Right lobe of liver (tissue), 6 donors: ENCODE results near the gene CERCAM. TPM values are rescaled to one million over a fixed set of nuclear protein-coding genes. Genes with fewer than 3 reads are reported as not detected.

Experiments
- ATAC-seq, 4 donors: fragments of 200-7000 bp; cut with Tn5 transposase; one replicate each; pipeline ENCODE4 v1.9.1; 2020; ENCODE audit warnings: mild to moderate bottlenecking in 4 of 4, moderate library complexity in 4 of 4
- DNase-seq, 3 donors: peaks; one replicate each; pipeline ENCODE4 v3.0.0-alpha.2; 2020
- H3K27ac ChIP-seq, 3 donors: fragments of 200-600 bp; one replicate each; pipeline ENCODE4 v1.8.0; 2022
- H3K27me3 ChIP-seq, 2 donors: fragments of 200-600 bp; one replicate each; pipeline ENCODE4 v1.8.0; 2022
- H3K36me3 ChIP-seq, 4 donors: fragments of 200-600 bp; sonication (generic) in 1 of 4; one replicate each; pipeline versions ENCODE4 v1.5.1 to v1.8.0; 2017 to 2022; ENCODE audit warnings: control low read depth in 1 of 4
- H3K4me1 ChIP-seq, 4 donors: fragments of 200-600 bp; sonication (generic) in 1 of 4; one replicate each; pipeline versions ENCODE4 v1.5.1 to v1.8.0; 2017 to 2022; ENCODE audit warnings: control low read depth in 1 of 4
- H3K4me3 ChIP-seq, 3 donors: fragments of 200-600 bp; one replicate each; pipeline ENCODE4 v1.8.0; 2022
- H3K9me3 ChIP-seq, 4 donors: fragments of 200-600 bp; sonication (generic) in 1 of 4; one replicate each; pipeline versions ENCODE4 v1.5.1 to v1.8.0; 2017 to 2022; ENCODE audit warnings: control low read depth in 1 of 4
- POLR2A ChIP-seq: fragments of 450-650 bp; IDR thresholded peaks from one replicate; pipeline ENCODE4 v1.6.1; 2017; ENCODE audit warnings: antibody characterized with exemption, mild to moderate bottlenecking
- intact Hi-C, 2 donors: fragments of 100-400 bp; cut with DNase I; formaldehyde crosslinking; loops; one replicate each; pipeline versions ENCODE4 v1.11.2 to v1.14.1; 2022
- microRNA counts: library from miRNA; unstranded; fragments of <30 nt; microRNA quantifications from one replicate; lab custom pipeline; 2016
- microRNA-seq, 2 donors: library from miRNA; unstranded; fragments of <30 nt; microRNA quantifications; one replicate each; pipeline ENCODE4, GENCODE V29; 2019 to 2020
- total RNA-seq, 6 experiments: library from RNA; depleted of rRNA in 2 of 6; stranded (reverse); fragments of >200 nt in 2 of 6; fragmentation: NEBNext Ultra II Directional in 3 of 6; extraction: Animal tissue kit (Norgen Biotek cat#: 25700) in 3 of 6; gene quantifications; one replicate each; pipeline versions ENCODE4 v1.1.0 to v1.2.4, GENCODE V29; 2016 to 2023
- TF ChIP-seq, protein P1 (sequence below), 4 donors: fragments of 200-600 bp in 3 of 4; fragments of 450-650 bp in 1 of 4; IDR thresholded peaks; one replicate each; pipeline versions ENCODE4 v1.5.1 to v1.8.0; 2016 to 2022; ENCODE audit warnings: antibody characterized with exemption in 4 of 4, mild to moderate bottlenecking in 2 of 4
- donor health status: DM: no; HTN: yes; CAD: no.
- donor health status: DM: no; HTN: no; CAD: no.
- donor health status: DM: no; HTN: no; CAD: no.
- donor health status: DM: no; HTN: yes; CAD: no.
- donor health status: DM: no; HTN: yes; CAD: no.

CERCAM gene
- total RNA-seq, 6 experiments from 2014 or later, result 1.3 to 3.1 (median 2.2) TPM

- no peaks in the 10 kb centered on the region for H3K4me1 ChIP-seq
- ATAC-seq (no peak), DNase-seq (no peak)
- peaks cover 0 to 14% (median 1%) of the 10 kb centered on the region in 4 donors for H3K36me3 ChIP-seq
- TF ChIP-seq, protein P1, sequence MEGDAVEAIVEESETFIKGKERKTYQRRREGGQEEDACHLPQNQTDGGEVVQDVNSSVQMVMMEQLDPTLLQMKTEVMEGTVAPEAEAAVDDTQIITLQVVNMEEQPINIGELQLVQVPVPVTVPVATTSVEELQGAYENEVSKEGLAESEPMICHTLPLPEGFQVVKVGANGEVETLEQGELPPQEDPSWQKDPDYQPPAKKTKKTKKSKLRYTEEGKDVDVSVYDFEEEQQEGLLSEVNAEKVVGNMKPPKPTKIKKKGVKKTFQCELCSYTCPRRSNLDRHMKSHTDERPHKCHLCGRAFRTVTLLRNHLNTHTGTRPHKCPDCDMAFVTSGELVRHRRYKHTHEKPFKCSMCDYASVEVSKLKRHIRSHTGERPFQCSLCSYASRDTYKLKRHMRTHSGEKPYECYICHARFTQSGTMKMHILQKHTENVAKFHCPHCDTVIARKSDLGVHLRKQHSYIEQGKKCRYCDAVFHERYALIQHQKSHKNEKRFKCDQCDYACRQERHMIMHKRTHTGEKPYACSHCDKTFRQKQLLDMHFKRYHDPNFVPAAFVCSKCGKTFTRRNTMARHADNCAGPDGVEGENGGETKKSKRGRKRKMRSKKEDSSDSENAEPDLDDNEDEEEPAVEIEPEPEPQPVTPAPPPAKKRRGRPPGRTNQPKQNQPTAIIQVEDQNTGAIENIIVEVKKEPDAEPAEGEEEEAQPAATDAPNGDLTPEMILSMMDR (IDR thresholded peaks at IDR 0.05), result no peak
- TF ChIP-seq POLR2A, result no peak
- H3K9me3 ChIP-seq, result no peaks in the 10 kb centered on the region
- H3K27me3 ChIP-seq, result no peaks in the 10 kb centered on the region
- intact Hi-C loops, result no loop called here
- no peak overlapping the region for H3K4me3 ChIP-seq
- H3K27ac ChIP-seq, result no peak overlapping the region
Observed at GRCh38 chr9:128486201-128486600, 65.5 kb downstream of the CERCAM start.

MicroRNA genes within 50 kb of the gene (microRNA counts, 767-probe panel; counts per million panel counts)
- microRNA hsa-miR-219-2-3p (lab: Ali Mortazavi, UCI), result 237 counts per million

Small RNA genes within 50 kb of the gene (microRNA-seq; reads per million reads assigned to microRNA genes)
- gene MIR219B, result 0 reads per million in 2 donors

Other genes with a start within 250 kb of the CERCAM start
- 10 to 100 TPM; 15.9 to 33.5 (median 24.0) TPM for gene CIZ1, start 229.3 kb upstream of the CERCAM start, total RNA-seq
- gene DNM1, start 217.5 kb upstream of the CERCAM start, total RNA-seq, result 1 to 10 TPM in 4 of 6 experiments, under 1 TPM in 2; 0.43 to 3.1 (median 1.8) TPM
- 10 to 100 TPM; 25.0 to 53.0 (median 35.5) TPM for gene GOLGA2, start 144.8 kb upstream of the CERCAM start, total RNA-seq
- 10 to 100 TPM; 10.8 to 17.3 (median 14.3) TPM for gene SWI5, start 144.6 kb upstream of the CERCAM start, total RNA-seq
- 10 to 100 TPM; 16.7 to 35.5 (median 24.5) TPM for gene TRUB2, start 98.4 kb upstream of the CERCAM start, total RNA-seq
- gene COQ4, start 98.0 kb upstream of the CERCAM start, total RNA-seq, result 10 to 100 TPM; 22.3 to 67.5 (median 30.3) TPM
- gene SLC27A4, start 80.3 kb upstream of the CERCAM start, total RNA-seq, result 10 to 100 TPM; 15.8 to 97.3 (median 24.1) TPM
- gene URM1, start 49.5 kb upstream of the CERCAM start, total RNA-seq, result 10 to 100 TPM; 16.6 to 25.9 (median 22.2) TPM
- gene ODF2, start 35.1 kb downstream of the CERCAM start, total RNA-seq, result 10 to 100 TPM in 3 of 6 experiments, 1 to 10 TPM in 3; 5.5 to 17.1 (median 10.8) TPM
- gene GLE1, start 83.9 kb downstream of the CERCAM start, total RNA-seq, result 10 to 100 TPM; 10.5 to 15.9 (median 13.2) TPM
- gene SPTAN1, start 131.7 kb downstream of the CERCAM start, total RNA-seq, result 100 to 1,000 TPM in 2 of 6 experiments, 10 to 100 TPM in 4; 74.6 to 141 (median 98.6) TPM
- 10 to 100 TPM; 11.8 to 23.9 (median 18.8) TPM for gene DYNC2I2, start 236.0 kb downstream of the CERCAM start, total RNA-seq